OCI-LY3 (cell line): ENCODE measurements around the gene SMIM36.

Experiments
- H2AFZ ChIP-seq: fragments of 200-600, 300-600 bp; shearing (Covaris generic); 2 replicates; pipeline ENCODE4 v1.6.0; 2014; ENCODE audit warnings: antibody characterized with exemption, low read depth, low read length
- H3K27ac ChIP-seq: fragments of 200-600, 300-600 bp; sonication (generic); 2 replicates; pipeline ENCODE4 v1.5.1; 2014; ENCODE audit warnings: mild to moderate bottlenecking, low read length, moderate library complexity, mixed read lengths
- H3K27me3 ChIP-seq: fragments of 200-600, 300-600 bp; sonication (generic); 2 replicates; pipeline ENCODE4 v1.6.1; 2014; ENCODE audit warnings: low read depth, low read length, mixed read lengths
- H3K36me3 ChIP-seq: fragments of 200-600, 300-600 bp; sonication (generic); replicated peaks from 2 replicates; pipeline ENCODE3; 2014; ENCODE audit warnings: low read depth, low read length, mixed read lengths
- H3K4me1 ChIP-seq: fragments of 300-600, 200-600 bp; sonication (generic); 2 replicates; pipeline ENCODE4 v1.6.1; 2014; ENCODE audit warnings: low read length, mixed read lengths
- H3K4me2 ChIP-seq: fragments of 200-600, 300-600 bp; sonication (generic); 2 replicates; pipeline ENCODE4 v1.6.1; 2014; ENCODE audit warnings: low read length, mixed read lengths
- H3K4me3 ChIP-seq: fragments of 300-600, 200-600 bp; sonication (generic); 2 replicates; pipeline ENCODE4 v1.5.1; 2014; ENCODE audit warnings: antibody characterized with exemption, mild to moderate bottlenecking, low read length, moderate library complexity
- H3K79me2 ChIP-seq: fragments of 300-600, 200-600 bp; shearing (Covaris generic); 2 replicates; pipeline ENCODE4 v1.6.1; 2014; ENCODE audit warnings: mild to moderate bottlenecking, low read length, mixed read lengths
- H3K9ac ChIP-seq: fragments of 300-600, 200-600 bp; shearing (Covaris generic); 2 replicates; pipeline ENCODE4 v1.6.0; 2014; ENCODE audit warnings: mild to moderate bottlenecking, low read length, moderate library complexity
- H3K9me3 ChIP-seq: fragments of 200-600, 300-600 bp; shearing (Covaris generic); 2 replicates; pipeline ENCODE4 v1.6.1; 2014; ENCODE audit warnings: low read length, mixed read lengths; ENCODE audit not compliant: insufficient read depth
- H4K20me1 ChIP-seq: fragments of 200-600, 300-600 bp; sonication (generic); 2 replicates; pipeline ENCODE4 v1.6.1; 2016; ENCODE audit warnings: low read length, mixed read lengths; ENCODE audit not compliant: insufficient read depth
- EZH2phosphoT487 ChIP-seq: fragments of 200-600 bp; shearing (Covaris generic); IDR thresholded peaks from 2 replicates; pipeline ENCODE4 v1.6.1; 2018; ENCODE audit warnings: antibody characterized with exemption, mixed run types, low read depth
- TF ChIP-seq, protein P1 (sequence below): fragments of 200-600, 300-600 bp; sonication (generic); IDR thresholded peaks from 2 replicates; pipeline ENCODE4 v1.5.1; 2014; ENCODE audit warnings: antibody characterized with exemption, low read length, low read depth

Gene SMIM36

DNA sequence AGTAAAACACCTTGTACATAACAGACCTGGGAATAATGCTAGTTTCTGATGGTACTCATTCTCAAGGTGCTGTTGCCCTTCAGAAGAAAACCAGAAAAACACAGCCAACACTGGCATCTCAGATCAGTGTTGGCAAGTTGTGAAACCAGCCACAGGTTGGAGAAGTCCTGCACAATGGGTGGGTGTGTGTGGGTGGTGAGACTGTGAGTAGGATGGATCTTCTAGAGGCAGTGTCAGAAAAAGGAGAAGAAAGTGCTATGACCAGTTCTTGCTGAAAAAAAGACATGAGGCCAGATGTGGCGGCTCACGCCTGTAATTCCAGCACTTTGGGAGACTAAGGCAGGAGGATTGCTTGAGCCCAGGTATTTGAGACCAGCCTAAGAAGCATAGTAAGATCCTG lies 35.2 kb upstream of the SMIM36 start:
- Histone ChIP-seq H3K9ac (no peak overlapping the region), H2AFZ (no peak overlapping the region), H3K36me3 (no peaks in the 10 kb centered on the region), H3K4me2 (no peak overlapping the region), H3K9me3 (no peaks in the 10 kb centered on the region), H4K20me1 (no peaks in the 10 kb centered on the region), H3K4me1 (peaks cover 4% of the 10 kb centered on the region), H3K27me3 (peaks cover 27% of the 10 kb centered on the region), H3K4me3 (no peak overlapping the region), H3K79me2 (no peaks in the 10 kb centered on the region), H3K27ac (no peak overlapping the region)
- TF ChIP-seq EZH2phosphoT487: no peak
- TF ChIP-seq, protein P1, sequence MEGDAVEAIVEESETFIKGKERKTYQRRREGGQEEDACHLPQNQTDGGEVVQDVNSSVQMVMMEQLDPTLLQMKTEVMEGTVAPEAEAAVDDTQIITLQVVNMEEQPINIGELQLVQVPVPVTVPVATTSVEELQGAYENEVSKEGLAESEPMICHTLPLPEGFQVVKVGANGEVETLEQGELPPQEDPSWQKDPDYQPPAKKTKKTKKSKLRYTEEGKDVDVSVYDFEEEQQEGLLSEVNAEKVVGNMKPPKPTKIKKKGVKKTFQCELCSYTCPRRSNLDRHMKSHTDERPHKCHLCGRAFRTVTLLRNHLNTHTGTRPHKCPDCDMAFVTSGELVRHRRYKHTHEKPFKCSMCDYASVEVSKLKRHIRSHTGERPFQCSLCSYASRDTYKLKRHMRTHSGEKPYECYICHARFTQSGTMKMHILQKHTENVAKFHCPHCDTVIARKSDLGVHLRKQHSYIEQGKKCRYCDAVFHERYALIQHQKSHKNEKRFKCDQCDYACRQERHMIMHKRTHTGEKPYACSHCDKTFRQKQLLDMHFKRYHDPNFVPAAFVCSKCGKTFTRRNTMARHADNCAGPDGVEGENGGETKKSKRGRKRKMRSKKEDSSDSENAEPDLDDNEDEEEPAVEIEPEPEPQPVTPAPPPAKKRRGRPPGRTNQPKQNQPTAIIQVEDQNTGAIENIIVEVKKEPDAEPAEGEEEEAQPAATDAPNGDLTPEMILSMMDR: no peak

DNA sequence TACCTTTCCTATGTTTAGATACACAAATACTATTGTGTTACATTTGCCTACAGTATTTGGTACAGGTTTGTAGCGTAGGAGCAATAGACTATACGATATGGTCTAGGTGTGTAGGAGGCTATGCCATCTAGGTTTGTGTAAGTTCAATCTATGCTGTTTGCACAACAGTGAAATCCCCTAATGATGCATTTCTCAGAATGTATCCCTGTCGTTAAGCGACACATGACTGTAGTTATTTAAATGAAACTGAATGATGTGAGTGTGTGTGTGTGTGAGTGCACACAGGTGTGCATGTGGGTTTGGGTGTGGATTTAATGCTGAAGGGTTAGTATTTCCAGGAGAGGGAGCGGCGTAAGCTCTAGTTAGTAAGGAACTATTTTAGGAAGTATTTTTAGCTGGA lies 34.6 kb upstream of the SMIM36 start:
- no peak overlapping the region for H3K4me2 ChIP-seq
- no peak overlapping the region for H3K27ac ChIP-seq
- H3K27me3 ChIP-seq: peaks cover 25% of the 10 kb centered on the region
- H3K36me3 ChIP-seq: no peaks in the 10 kb centered on the region
- no peak for TF ChIP-seq EZH2phosphoT487
- TF ChIP-seq, protein P1: no peak
- H3K9ac ChIP-seq: no peak overlapping the region
- H2AFZ ChIP-seq: no peak overlapping the region
- H3K4me1 ChIP-seq: peaks cover 4% of the 10 kb centered on the region
- H3K4me3 ChIP-seq: no peak overlapping the region
- H3K79me2 ChIP-seq: no peaks in the 10 kb centered on the region
- no peaks in the 10 kb centered on the region for H4K20me1 ChIP-seq
- no peaks in the 10 kb centered on the region for H3K9me3 ChIP-seq

DNA sequence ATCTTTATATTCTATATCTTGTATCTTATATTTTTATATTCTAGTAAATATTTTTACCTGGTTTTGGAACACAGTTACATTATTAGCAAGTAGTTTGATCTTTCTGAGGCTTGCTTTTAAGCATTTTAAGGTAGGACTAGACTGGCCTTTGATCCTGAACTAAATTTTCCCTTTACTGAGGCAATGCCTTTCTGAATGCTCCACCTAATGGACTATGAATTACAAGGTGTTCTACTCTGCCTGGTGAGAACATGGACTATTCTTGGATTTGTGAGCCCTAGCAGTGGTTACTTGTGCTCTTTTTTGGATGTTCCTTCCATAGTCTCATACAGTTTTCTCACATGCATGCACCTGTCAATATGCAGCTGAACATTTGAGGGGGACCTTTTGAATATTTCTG lies 32.5 kb upstream of the SMIM36 start:
- Histone ChIP-seq H2AFZ (no peak overlapping the region), H3K27ac (no peak overlapping the region), H3K9ac (no peak overlapping the region), H3K4me1 (no peaks in the 10 kb centered on the region), H3K27me3 (peaks cover 24% of the 10 kb centered on the region), H3K79me2 (no peaks in the 10 kb centered on the region), H3K36me3 (no peaks in the 10 kb centered on the region), H3K4me2 (no peak overlapping the region), H4K20me1 (no peaks in the 10 kb centered on the region), H3K9me3 (no peaks in the 10 kb centered on the region), H3K4me3 (no peak overlapping the region)
- TF ChIP-seq, protein P1: no peak
- no peak for TF ChIP-seq EZH2phosphoT487

DNA sequence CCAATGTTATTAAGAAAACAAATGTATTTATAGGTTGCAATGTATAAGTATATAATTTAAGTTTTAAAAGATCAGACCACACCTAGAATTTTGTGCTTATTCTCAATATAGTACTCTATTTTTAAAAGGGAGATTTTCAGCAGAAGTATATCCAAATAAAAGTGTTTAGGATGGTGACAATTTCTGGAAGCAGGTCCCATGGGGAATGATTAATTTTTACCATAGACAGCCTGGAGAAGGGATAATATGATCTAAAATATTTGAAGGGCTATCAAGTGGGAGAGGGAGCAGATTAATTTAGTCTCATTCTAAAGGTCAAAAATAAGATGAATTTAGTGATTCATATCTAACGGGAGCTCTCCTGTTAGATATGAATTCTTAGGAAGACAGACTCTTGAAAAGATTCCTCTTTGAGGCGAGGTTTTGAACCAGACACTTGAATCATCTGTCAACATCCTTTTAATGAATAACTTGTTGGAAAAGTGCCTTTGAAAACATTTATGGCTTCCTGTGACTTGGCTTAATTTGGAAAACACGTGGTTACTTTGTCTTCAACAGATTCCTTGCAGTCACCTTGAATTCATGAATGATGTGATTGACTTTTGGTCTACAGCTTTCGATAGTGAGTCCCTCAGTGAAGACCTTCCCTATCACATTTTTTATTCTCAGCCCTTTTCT lies 29.3 kb upstream of the SMIM36 start:
- Histone ChIP-seq H3K4me3 (no peak overlapping the region), H3K79me2 (no peaks in the 10 kb centered on the region), H3K4me1 (no peaks in the 10 kb centered on the region), H3K36me3 (no peaks in the 10 kb centered on the region), H2AFZ (no peak overlapping the region), H4K20me1 (no peaks in the 10 kb centered on the region), H3K9ac (no peak overlapping the region), H3K27ac (no peak overlapping the region), H3K9me3 (no peaks in the 10 kb centered on the region), H3K4me2 (no peak overlapping the region), H3K27me3 (peaks cover 12% of the 10 kb centered on the region)
- no peak for TF ChIP-seq EZH2phosphoT487
- TF ChIP-seq, protein P1: no peak
